Activated gamma-delta T cell treated with Interleukin-2 at 50 U/mL for 16 hours (primary cell): ENCODE data around the gene NGRN.
"Not testable (repeated sequence)": the region's sequence is repeated elsewhere in the genome, so short reads cannot be mapped to it uniquely, and the experiment has no call there.

Experiments used
- DNase-seq: peaks from one replicate; pipeline ENCODE4 v3.0.0-alpha.2; 2020

NGRN gene

DNA sequence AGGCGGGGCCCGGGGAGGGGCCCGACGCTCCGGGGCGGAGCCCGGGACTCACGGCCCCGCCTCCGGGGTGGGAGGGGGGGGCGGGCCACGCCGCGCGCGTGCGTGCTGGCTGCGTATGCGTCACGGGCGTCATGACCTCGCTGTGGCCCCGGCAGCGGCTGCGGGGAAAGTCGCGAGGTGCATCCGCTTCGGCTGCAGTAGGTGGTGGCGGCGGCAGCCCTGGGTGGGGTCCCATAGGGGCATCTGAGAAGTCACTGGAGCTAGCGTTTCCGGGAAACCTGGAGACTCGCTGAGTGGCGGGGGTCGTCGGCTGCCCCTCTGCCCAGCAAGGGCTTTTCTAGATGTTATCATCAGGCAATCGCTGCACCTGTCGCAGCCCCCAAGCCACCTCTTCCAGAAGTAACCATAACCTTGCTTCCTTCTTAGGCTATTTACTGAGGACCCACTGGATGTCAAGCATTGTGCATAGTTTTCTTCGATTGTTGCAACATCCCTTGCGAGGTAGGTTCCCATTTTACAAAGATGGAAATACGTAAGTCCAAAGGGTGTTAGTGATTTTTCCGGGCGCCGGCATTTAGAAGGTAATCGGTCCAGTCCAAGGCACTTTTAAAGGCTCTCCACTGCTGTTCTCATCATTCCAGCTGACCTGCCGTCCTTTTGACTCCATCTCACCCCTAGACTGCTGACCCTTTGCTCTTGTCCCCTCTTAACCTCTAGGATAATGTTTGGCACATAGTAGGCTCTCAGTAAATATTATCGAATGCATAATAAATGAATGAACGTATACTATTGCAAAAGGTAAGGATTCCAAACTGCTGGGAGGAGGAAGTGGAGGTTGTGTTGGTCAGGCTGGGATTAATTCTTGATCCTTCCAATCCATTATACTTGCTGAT, 31.1 kb upstream of the NGRN start, which contains the start of gene GDPGP1:
Gene GDPGP1, plus strand, starts transcription at position 114 of the 893 bp plus-strand sequence. CDS start 6,700 bp downstream, outside the sequence.
- no peak for DNase-seq

DNA sequence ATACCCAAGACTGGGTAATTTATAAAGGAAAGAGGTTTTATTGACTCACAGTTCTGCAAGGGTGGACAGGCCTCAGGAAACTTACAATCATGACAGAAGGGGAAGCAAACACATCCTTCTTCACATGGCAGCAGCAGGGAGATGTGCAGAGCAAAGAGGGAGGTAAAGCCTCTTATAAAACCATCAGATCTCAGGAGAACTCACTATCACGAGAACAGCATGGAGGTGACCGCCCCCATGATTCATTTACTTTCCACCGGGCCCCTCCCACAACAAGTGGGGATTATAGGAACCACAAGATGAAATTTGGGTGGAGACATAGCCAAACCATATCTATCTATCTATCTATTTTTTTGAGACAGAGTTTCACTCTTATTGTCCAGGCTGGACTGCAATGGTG, 26.1 kb upstream of the NGRN start:
- DNase-seq = no peak

- DNase-seq = no peak
Measured at GRCh38 chr15:90240856-90241255, 24.6 kb upstream of the NGRN start.

- no peak for DNase-seq
Measured at GRCh38 chr15:90241343-90242192, 23.9 kb upstream of the NGRN start.

DNA sequence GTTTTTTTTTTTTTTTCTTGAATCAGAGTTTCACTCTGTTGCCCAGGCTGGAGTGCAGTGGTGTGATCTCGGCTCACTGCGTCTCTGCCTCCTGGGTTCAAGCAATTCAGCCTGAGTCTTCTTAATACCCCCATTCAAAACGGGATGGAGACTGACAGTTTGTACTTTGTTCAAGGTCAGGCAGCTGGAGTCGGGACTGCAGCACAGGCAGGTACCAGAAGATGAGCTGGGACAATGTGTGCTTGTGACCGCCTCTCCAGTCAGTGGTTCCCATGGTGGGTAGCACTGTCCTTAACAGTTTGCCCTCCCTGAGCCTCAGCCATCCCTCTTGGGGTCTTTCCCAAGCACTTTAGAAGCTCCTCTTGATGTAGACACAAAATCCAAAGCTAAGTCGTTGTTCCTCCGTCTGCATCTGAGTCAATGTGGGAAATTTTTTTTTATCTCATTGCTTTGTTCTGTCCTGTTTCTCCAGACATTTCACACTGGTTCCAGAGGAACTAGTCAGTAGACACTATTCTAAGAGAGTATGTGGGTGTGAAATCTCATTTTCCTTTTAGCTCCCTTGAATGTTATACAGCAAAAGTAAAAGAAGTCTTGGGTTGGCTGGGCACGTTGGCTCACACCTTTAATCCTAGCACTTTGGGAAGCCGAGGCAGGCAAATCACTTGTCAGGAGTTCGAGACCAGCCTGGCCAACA, 21.4 kb upstream of the NGRN start:
- no peak for DNase-seq

- no peak for DNase-seq
Measured at GRCh38 chr15:90248789-90249202, 16.7 kb upstream of the NGRN start.

DNA sequence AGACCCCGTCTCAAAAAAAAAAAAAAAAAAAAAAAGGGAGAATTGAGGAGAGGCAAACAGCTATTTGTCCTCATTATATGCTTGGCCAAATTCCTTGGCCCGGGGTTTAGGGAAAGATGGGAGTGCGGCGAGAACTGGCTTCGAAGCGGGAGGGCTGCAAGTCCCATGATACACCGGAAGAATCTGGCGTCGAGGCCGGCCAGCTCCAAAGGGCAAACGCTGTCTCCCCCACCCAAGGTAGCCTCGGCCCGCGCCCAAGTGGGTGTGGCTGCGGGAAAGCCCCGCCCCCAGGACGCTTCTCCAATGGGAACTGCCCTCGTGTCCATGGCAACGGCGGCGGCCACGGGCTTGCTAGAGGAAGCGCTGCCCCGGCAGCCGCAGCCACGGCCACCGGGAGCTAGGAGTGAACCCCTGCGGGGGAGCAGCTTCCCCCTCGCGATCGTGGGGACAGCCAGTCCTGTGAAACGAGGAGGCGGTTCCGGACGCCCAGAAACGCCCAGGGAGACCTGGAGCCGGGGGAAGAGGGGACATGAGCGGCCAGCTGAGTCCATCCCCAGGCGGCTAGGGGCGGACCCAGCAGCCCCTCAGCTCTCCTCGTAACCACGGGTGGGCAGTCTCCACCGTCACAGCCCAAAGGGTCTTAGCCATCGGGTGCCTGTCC, 16.1 kb upstream of the NGRN start, which contains the start of gene TTLL13:
Gene TTLL13, plus strand, starts transcription at position 354 of the 661 bp plus-strand sequence. CDS start 1,075 bp downstream, outside the sequence.
- DNase-seq = peak; percentile 54

GRCh38 chr15:90257776-90258175, 7.7 kb upstream of the NGRN start:
- DNase-seq = no peak

GRCh38 chr15:90259524-90259923, 5.9 kb upstream of the NGRN start:
- DNase-seq = no peak

DNA sequence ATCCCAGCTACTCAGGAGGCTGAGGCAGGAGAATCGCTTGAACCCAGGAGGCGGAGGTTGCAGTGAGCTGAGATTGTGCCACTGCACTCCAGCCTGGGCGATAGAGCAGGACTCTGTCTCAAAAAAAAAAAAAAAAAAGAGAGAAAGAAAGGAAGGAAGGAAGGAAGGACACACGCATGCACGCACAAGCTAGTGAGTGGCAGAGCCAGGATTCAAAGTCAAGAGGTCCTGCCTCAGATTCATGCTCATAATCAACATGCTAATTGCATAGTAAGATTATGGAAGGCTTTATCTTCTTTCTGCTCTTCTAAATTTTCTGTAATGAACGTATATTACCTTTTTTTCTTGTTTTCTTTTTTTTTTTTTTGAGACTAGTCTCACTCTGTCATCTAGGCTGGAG, 4.7 kb upstream of the NGRN start:
- not testable (repeated sequence) for DNase-seq

DNA sequence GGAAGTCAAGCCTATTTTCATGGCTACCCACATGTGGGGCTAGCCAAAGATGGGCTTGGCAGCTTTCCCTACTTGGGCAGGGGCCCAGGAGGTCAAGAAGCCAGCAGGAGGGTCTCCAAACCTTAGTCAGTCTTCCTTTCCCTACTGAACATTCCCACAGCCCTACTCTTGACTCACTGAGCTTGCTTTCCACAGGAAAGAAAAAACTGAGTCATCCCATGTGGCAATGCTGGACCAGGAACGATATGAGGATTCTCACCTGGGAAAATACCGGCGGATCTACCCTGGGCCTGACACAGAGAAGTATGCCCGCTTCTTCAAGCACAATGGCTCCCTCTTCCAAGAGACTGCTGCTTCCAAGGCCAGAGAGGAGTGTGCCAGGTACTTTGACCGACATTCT, 3.7 kb upstream of the NGRN start:
- no peak for DNase-seq

DNA sequence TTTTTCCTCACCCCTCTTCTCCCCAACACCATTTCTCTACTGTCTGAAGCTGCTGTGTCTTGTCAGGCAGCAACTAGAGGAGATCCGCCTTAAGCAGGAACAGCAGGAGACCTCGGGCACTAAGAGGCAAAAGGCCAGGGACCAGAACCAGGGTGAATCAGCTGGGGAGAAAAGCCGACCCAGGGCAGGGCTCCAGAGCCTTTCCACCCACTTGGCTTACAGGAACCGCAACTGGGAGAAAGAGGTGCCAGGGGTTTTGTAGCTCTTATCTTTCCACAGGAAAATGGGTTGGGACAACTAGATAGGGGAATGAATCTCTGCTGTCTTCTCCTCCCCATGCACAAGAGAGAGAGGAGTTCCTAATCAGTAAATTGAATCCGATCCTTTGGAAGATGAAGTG, 3.0 kb upstream of the NGRN start:
- DNase-seq = no peak

- DNase-seq = peak; percentile 11
Measured at GRCh38 chr15:90264671-90265070, 801 bp upstream of the NGRN start.

DNA sequence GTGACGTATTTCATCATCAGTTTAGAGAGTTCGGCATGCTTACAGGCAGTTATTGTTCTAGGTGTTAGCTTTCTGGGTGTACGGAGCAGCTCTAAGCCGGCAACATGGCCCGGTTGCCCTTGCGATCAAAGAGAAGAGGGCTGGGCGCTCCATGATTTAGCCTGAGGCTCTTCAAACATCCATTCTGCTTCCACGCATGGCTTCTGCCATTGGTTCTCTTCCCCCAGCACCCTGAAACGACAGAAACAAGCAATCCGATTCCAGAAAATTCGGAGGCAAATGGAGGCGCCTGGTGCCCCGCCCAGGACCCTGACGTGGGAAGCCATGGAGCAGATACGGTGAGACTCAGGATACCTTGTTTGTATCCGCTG, 574 bp downstream of the NGRN start:
- DNase-seq = peak; percentile 17

DNA sequence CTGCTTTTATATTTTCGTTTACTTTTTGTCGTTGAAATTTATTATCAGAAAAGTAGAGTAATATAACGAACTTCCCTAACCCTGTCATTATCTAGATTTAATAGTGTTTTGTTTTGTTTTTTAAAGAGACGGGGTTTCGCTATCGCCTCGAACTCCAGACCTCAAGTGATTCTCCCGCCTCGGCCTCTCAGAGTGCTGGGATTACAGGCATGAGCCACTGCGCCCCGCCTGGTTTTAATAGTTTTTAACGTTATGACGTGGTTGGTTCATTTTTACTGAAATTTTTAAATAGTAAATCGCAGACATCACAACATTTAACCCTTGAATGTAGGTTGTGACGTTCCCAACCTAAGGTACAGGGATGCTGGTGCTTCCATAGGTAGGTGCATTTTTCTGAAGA, 1.0 kb downstream of the NGRN start:
- DNase-seq = no peak

DNA sequence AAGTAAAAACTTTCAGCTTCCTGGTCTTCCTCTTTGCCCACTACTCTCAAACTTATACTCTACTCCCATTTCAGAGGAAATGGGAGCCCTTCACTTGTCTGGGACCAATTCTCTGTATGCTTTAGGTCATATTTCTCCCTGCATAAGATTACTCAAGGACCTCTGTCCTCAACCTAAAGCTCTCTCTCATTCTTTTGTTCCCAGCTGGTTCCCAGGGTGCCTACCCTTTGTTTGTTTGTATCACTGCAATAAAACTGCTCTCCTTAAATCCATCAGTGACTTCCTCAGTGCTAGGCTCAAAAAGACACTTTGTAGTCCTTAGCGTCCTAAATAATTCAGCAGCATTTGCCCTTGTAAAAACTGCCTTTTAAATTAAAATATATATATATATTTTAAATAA, 2.9 kb downstream of the NGRN start:
- DNase-seq = no peak

GRCh38 chr15:90270502-90271150, 5.2 kb downstream of the NGRN start:
- DNase-seq = no peak

GRCh38 chr15:90271459-90272166, 6.1 kb downstream of the NGRN start:
- no peak for DNase-seq

DNA sequence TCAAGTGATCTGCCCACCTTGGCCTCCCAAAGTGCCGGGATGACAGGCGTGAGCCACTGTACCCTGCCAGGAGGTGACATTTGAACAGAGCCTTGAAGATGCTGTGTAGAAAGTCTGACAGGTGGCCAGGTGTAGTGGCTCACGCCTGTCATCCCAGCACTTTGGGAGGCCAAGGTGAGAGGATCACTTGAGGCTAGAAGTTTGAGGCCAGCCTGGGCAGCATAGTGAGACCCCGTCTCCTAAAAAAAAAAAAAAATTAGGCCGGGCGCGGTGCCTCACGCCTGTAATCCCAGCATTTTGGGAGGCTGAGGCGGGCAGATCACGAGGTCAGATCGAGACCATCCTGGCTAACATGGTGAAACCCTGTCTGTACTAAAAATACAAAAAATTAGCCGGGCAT, 13.0 kb downstream of the NGRN start:
- DNase-seq = not testable (repeated sequence)

- DNase-seq = not testable (repeated sequence)
Measured at GRCh38 chr15:90280743-90281142, 15.3 kb downstream of the NGRN start.

DNA sequence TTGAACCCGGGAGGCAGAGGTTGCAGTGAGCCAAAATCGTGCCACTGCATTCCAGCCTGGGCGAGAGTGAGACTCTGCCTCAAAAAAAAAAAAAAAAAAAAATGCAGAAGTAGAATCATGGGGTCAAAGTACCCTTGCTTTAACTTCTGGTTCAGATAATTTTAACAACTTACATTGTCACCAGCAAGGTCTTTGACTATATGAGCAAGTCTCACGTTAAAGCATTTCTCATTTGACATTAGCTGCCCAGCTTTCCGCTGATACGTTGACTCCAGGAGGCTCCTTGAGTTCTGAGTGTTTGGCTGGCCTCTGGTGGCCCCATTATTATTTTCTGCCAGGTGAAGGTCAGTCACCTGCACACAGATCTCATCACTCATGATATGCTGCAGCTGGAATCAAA, 16.2 kb downstream of the NGRN start:
- DNase-seq = not testable (repeated sequence)
